ENCODE measurements around the gene EDN3. TPM values are rescaled to one million over a fixed set of nuclear protein-coding genes. Genes with fewer than 3 reads are reported as not detected.

EDN3 gene
- total RNA-seq, 1 experiment from 2014 or later, result not detected

DNA sequence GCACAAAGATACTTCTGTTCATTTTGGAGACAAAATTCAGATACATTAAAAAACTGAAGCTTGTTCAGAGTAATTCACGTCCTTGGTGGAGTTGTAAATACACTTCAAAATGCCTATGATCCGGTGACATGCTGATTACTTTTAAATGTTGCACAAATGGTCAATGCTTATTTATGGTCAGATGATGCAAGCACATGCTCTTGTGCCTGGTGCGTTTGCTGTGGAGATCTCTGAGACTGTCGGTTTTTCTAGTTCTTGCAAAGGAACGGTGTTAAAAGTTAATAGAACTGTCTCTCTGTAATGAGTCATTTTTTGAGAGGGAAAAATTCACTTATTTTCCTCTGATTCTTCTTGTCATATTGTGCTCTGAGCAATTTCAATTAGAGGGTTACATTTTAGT, 45.2 kb upstream of the EDN3 start:
- Histone ChIP-seq H3K27ac (ENCODE audit: low read depth, low read length) (no peak overlapping the region), H4K20me1 (ENCODE audit: insufficient read depth) (no peaks in the 10 kb centered on the region), H3K9me3 (ENCODE audit: control insufficient read depth in 1 of 2, insufficient read depth in 1 of 2, low read depth in 1 of 2, low read length in 2 of 2) (no peaks in the 10 kb centered on the region), H3K9ac (ENCODE audit: low read length) (no peak overlapping the region), H2AFZ (ENCODE audit: low read depth, low read length, poor library complexity, severe bottlenecking) (no peak overlapping the region), H3K79me2 (ENCODE audit: insufficient read depth, low read length) (no peaks in the 10 kb centered on the region), H3K36me3 (ENCODE audit: control insufficient read depth in 1 of 2, insufficient read depth in 2 of 2, low read length in 2 of 2) (no peaks in the 10 kb centered on the region), H3K9me2 (ENCODE audit: insufficient read depth) (no peaks in the 10 kb centered on the region), H3K27me3 (ENCODE audit: insufficient read depth, low read length) (peaks cover 60% of the 10 kb centered on the region), H3K4me1 (ENCODE audit: control insufficient read depth in 1 of 2, insufficient read depth in 2 of 2, low read length in 2 of 2) (no peaks in the 10 kb centered on the region), H3K4me3 (replicated peaks in 1 of 2; ENCODE audit: low read depth in 1 of 2, low read length in 2 of 2) (no peak overlapping the region), H3K4me2 (ENCODE audit: low read length) (no peak overlapping the region)
- no TSS peak for BruUV-seq (replicated peaks)
- CTCF ChIA-PET, result no interaction called here
- DNase-seq (ENCODE audit: low read depth, low spot score), result no peak
- POLR2A ChIA-PET, result no interaction called here
- RAD21 ChIA-PET (ENCODE audit: low non-redundant PET in 1 of 2, low total read pairs in 2 of 2, uncharacterized antibody in 2 of 2, unreplicated experiment in 2 of 2), result no interaction called here
- intact Hi-C loops (cut with micrococcal nuclease), result no loop called here
- no peak for ATAC-seq
- TF ChIP-seq CEBPB (IDR thresholded peaks at IDR 0.05; ENCODE audit: low read depth) (no peak), TCF7L2 (IDR thresholded peaks at IDR 0.05; ENCODE audit: borderline replicate concordance, extremely low read depth, insufficient read depth, insufficient read length) (no peak), ZFX (IDR thresholded peaks at IDR 0.05) (no peak), YY1 (IDR thresholded peaks at IDR 0.05; ENCODE audit: extremely low read depth, insufficient replicate concordance, low read depth, low read length) (no peak), FOSL1 (IDR thresholded peaks at IDR 0.05; ENCODE audit: low read depth) (no peak), ZNF274 (IDR thresholded peaks at IDR 0.05; ENCODE audit: low read depth, low read length) (no peak), POLR2AphosphoS5 (IDR thresholded peaks at IDR 0.05; ENCODE audit: low read depth, low read length) (no peak), REST (IDR thresholded peaks at IDR 0.05; ENCODE audit: low read depth) (no peak), JUND (IDR thresholded peaks at IDR 0.05) (no peak), EZH2phosphoT487 (IDR thresholded peaks at IDR 0.05; ENCODE audit: borderline replicate concordance) (no peak), SP1 (IDR thresholded peaks at IDR 0.05; ENCODE audit: low read depth) (no peak)
- TF ChIP-seq, protein P1, sequence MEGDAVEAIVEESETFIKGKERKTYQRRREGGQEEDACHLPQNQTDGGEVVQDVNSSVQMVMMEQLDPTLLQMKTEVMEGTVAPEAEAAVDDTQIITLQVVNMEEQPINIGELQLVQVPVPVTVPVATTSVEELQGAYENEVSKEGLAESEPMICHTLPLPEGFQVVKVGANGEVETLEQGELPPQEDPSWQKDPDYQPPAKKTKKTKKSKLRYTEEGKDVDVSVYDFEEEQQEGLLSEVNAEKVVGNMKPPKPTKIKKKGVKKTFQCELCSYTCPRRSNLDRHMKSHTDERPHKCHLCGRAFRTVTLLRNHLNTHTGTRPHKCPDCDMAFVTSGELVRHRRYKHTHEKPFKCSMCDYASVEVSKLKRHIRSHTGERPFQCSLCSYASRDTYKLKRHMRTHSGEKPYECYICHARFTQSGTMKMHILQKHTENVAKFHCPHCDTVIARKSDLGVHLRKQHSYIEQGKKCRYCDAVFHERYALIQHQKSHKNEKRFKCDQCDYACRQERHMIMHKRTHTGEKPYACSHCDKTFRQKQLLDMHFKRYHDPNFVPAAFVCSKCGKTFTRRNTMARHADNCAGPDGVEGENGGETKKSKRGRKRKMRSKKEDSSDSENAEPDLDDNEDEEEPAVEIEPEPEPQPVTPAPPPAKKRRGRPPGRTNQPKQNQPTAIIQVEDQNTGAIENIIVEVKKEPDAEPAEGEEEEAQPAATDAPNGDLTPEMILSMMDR (IDR thresholded peaks at IDR 0.05 in 2 of 3, conservative IDR thresholded peaks at IDR 0.05 in 1 of 3; ENCODE audit: borderline replicate concordance in 1 of 3, insufficient read depth in 1 of 3, low read depth in 2 of 3, low read length in 2 of 3), result no peak

Data from HCT116 (cell line).